Immature natural killer cell (primary cell): ENCODE results near the gene KRTCAP2. TPM values are rescaled to one million over a fixed set of nuclear protein-coding genes. Genes with fewer than 3 reads are reported as not detected.

Source experiments
- DNase-seq, 3 donors: peaks; one replicate each; pipeline ENCODE4 v3.0.0; 2022; ENCODE audit warnings: mixed read lengths in 1 of 3
- H3K27ac Mint-ChIP-seq, 6 donors: one replicate each; pipeline ENCODE4 v1.8.0; 2020; ENCODE audit warnings: mixed read lengths in 6 of 6, mild to moderate bottlenecking in 5 of 6, inconsistent platforms in 4 of 6, moderate library complexity in 3 of 6
- H3K27me3 Mint-ChIP-seq, 3 donors: one replicate each; pipeline ENCODE4 v1.8.0; 2020 to 2021; ENCODE audit warnings: low read depth in 3 of 3, mild to moderate bottlenecking in 3 of 3, mixed read lengths in 3 of 3, moderate library complexity in 3 of 3, inconsistent platforms in 1 of 3
- H3K36me3 Mint-ChIP-seq, 3 donors: one replicate each; pipeline ENCODE4 v1.8.0; 2020; ENCODE audit warnings: mixed read lengths in 3 of 3, inconsistent platforms in 2 of 3, mild to moderate bottlenecking in 2 of 3
- H3K4me1 Mint-ChIP-seq, 2 donors: one replicate each; pipeline ENCODE4 v1.8.0; 2020; ENCODE audit warnings: inconsistent platforms in 2 of 2, mild to moderate bottlenecking in 2 of 2, mixed read lengths in 2 of 2, moderate library complexity in 1 of 2
- H3K4me3 Mint-ChIP-seq, 5 donors: one replicate each; pipeline ENCODE4 v1.8.0; 2020; ENCODE audit warnings: mild to moderate bottlenecking in 5 of 5, mixed read lengths in 5 of 5, inconsistent platforms in 3 of 5, moderate library complexity in 3 of 5
- H3K9me3 Mint-ChIP-seq, 6 donors: one replicate each; pipeline ENCODE4 v1.8.0; 2020; ENCODE audit warnings: mild to moderate bottlenecking in 6 of 6, mixed read lengths in 6 of 6, inconsistent platforms in 4 of 6, moderate library complexity in 3 of 6
- polyA plus RNA-seq, 3 donors: library from polyadenylated mRNA; unstranded; fragments of 300-500 nt; fragmentation: Illumina TruSeq; gene quantifications; one replicate each; pipeline ENCODE4 v1.2.3, GENCODE V29; 2021

The KRTCAP2 gene
- polyA plus RNA-seq, 3 donors from 2014 or later = 396 to 465 (median 435) TPM

GRCh38 chr1:155126556-155127104 lies 46.5 kb downstream of the KRTCAP2 start:
- H3K36me3 Mint-ChIP-seq = peaks cover 0 to 3% (median 0%) of the 10 kb centered on the region in 3 donors
- H3K27me3 Mint-ChIP-seq = peaks cover 3 to 17% (median 11%) of the 10 kb centered on the region in 3 donors
- peak overlapping the region in 4 of 6 donors; percentile 60 to 92 (median 73) for H3K27ac Mint-ChIP-seq
- peak; percentile 50 to 63 (median 56) for DNase-seq
- peaks cover 26 to 28% of the 10 kb centered on the region in 2 donors for H3K4me1 Mint-ChIP-seq
- H3K9me3 Mint-ChIP-seq = no peaks in the 10 kb centered on the region
- H3K4me3 Mint-ChIP-seq = peak overlapping the region; percentile 78 to 92 (median 84)

- Mint-ChIP-seq H3K4me1 (peaks cover 26 to 28% of the 10 kb centered on the region in 2 donors), H3K9me3 (no peaks in the 10 kb centered on the region), H3K36me3 (peaks cover 0 to 3% (median 0%) of the 10 kb centered on the region in 3 donors), H3K4me3 (peak overlapping the region in 3 of 5 donors; percentile 38 to 83 (median 73)), H3K27me3 (peaks cover 5 to 17% (median 11%) of the 10 kb centered on the region in 3 donors), H3K27ac (peak overlapping the region in 1 of 6 donors; percentile 76)
- DNase-seq = no peak
These were observed 47.1 kb downstream of the KRTCAP2 start for GRCh38 chr1:155125946-155126555.

GRCh38 chr1:155125511-155125945 lies 47.6 kb downstream of the KRTCAP2 start:
- peaks cover 5 to 15% (median 11%) of the 10 kb centered on the region in 3 donors for H3K27me3 Mint-ChIP-seq

GRCh38 chr1:155124503-155125463 lies 48.3 kb downstream of the KRTCAP2 start:
- H3K27ac Mint-ChIP-seq = peak overlapping the region in 1 of 6 donors; percentile 30
- H3K36me3 Mint-ChIP-seq = no peaks in the 10 kb centered on the region

More at GRCh38 chr1:155125511-155125945, 47.6 kb downstream of the KRTCAP2 start:
- Mint-ChIP-seq H3K4me1 (peaks cover 26 to 28% of the 10 kb centered on the region in 2 donors), H3K9me3 (no peaks in the 10 kb centered on the region), H3K4me3 (peak overlapping the region in 2 of 5 donors; percentile 38 to 73), H3K36me3 (no peaks in the 10 kb centered on the region), H3K27ac (peak overlapping the region in 1 of 6 donors; percentile 30)
- no peak for DNase-seq

GRCh38 chr1:155123801-155124200 lies 49.3 kb downstream of the KRTCAP2 start:
- no peak overlapping the region for H3K4me3 Mint-ChIP-seq
- H3K4me1 Mint-ChIP-seq = peaks cover 19 to 22% of the 10 kb centered on the region in 2 donors
- no peak for DNase-seq
- H3K27me3 Mint-ChIP-seq = peaks cover 5 to 12% (median 9%) of the 10 kb centered on the region in 3 donors
- H3K9me3 Mint-ChIP-seq = no peaks in the 10 kb centered on the region
- H3K36me3 Mint-ChIP-seq = no peaks in the 10 kb centered on the region
- H3K27ac Mint-ChIP-seq = no peak overlapping the region

More at GRCh38 chr1:155124503-155125463, 48.3 kb downstream of the KRTCAP2 start:
- Mint-ChIP-seq H3K4me1 (peaks cover 26 to 28% of the 10 kb centered on the region in 2 donors), H3K4me3 (no peak overlapping the region), H3K9me3 (no peaks in the 10 kb centered on the region), H3K27me3 (peaks cover 5 to 15% (median 11%) of the 10 kb centered on the region in 3 donors)
- DNase-seq = no peak

GRCh38 chr1:155122308-155122707 lies 50.8 kb downstream of the KRTCAP2 start:
- DNase-seq = no peak
- Mint-ChIP-seq H3K27me3 (peaks cover 6 to 9% (median 7%) of the 10 kb centered on the region in 3 donors), H3K27ac (no peak overlapping the region), H3K4me1 (peaks cover 6 to 8% of the 10 kb centered on the region in 2 donors), H3K36me3 (no peaks in the 10 kb centered on the region), H3K4me3 (no peak overlapping the region), H3K9me3 (no peaks in the 10 kb centered on the region)

GRCh38 chr1:155121249-155121648 lies 51.9 kb downstream of the KRTCAP2 start:
- Mint-ChIP-seq H3K27ac (no peak overlapping the region), H3K4me3 (no peak overlapping the region), H3K36me3 (no peaks in the 10 kb centered on the region), H3K27me3 (peaks cover 2 to 4% (median 4%) of the 10 kb centered on the region in 3 donors), H3K4me1 (no peaks in the 10 kb centered on the region), H3K9me3 (no peaks in the 10 kb centered on the region)
- DNase-seq = no peak

GRCh38 chr1:155120253-155120652 lies 52.9 kb downstream of the KRTCAP2 start:
- Mint-ChIP-seq H3K36me3 (no peaks in the 10 kb centered on the region), H3K9me3 (no peaks in the 10 kb centered on the region), H3K27ac (no peak overlapping the region), H3K27me3 (peaks cover 2 to 7% (median 6%) of the 10 kb centered on the region in 3 donors), H3K4me3 (no peak overlapping the region), H3K4me1 (no peaks in the 10 kb centered on the region)
- no peak for DNase-seq

Other genes with a start within 250 kb of the KRTCAP2 start
- gene PMVK, start 236.6 kb downstream of the KRTCAP2 start, polyA plus RNA-seq = 10 to 100 TPM; 52.5 to 53.8 (median 53.6) TPM
- gene PBXIP1, start 217.2 kb downstream of the KRTCAP2 start, polyA plus RNA-seq = 100 to 1,000 TPM in 1 of 3 donors, 10 to 100 TPM in 2; 45.1 to 117 (median 94.6) TPM
- 10 to 100 TPM; 15.0 to 39.1 (median 15.4) TPM for gene PYGO2, start 211.5 kb downstream of the KRTCAP2 start, polyA plus RNA-seq
- 10 to 100 TPM; 32.3 to 49.4 (median 42.5) TPM for gene SHC1, start 202.6 kb downstream of the KRTCAP2 start, polyA plus RNA-seq
- 10 to 100 TPM; 59.5 to 82.7 (median 67.5) TPM for gene CKS1B, start 198.6 kb downstream of the KRTCAP2 start, polyA plus RNA-seq
- gene FLAD1, start 190.0 kb downstream of the KRTCAP2 start, polyA plus RNA-seq = 10 to 100 TPM; 40.9 to 99.7 (median 41.7) TPM
- not detected for gene LENEP, start 179.7 kb downstream of the KRTCAP2 start, polyA plus RNA-seq
- 1 to 10 TPM in 2 of 3 donors, under 1 TPM in 1; 0.96 to 3.3 (median 1.8) TPM for gene ZBTB7B, start 170.5 kb downstream of the KRTCAP2 start, polyA plus RNA-seq
- not detected for gene DCST2, start 139.5 kb downstream of the KRTCAP2 start, polyA plus RNA-seq
- not detected for gene DCST1, start 139.5 kb downstream of the KRTCAP2 start, polyA plus RNA-seq
- 10 to 100 TPM; 10.4 to 27.1 (median 24.3) TPM for gene ADAM15, start 122.0 kb downstream of the KRTCAP2 start, polyA plus RNA-seq
- gene EFNA4, start 109.6 kb downstream of the KRTCAP2 start, polyA plus RNA-seq = 1 to 10 TPM; 1.1 to 3.0 (median 2.6) TPM
- gene EFNA3, start 94.5 kb downstream of the KRTCAP2 start, polyA plus RNA-seq = 1 to 10 TPM in 1 of 3 donors, under 1 TPM in 2; 0.70 to 2.3 (median 0.94) TPM
- 1 to 10 TPM in 2 of 3 donors, under 1 TPM in 1; 0.64 to 4.0 (median 1.1) TPM for gene EFNA1, start 45.4 kb downstream of the KRTCAP2 start, polyA plus RNA-seq
- gene SLC50A1, start 37.5 kb downstream of the KRTCAP2 start, polyA plus RNA-seq = 100 to 1,000 TPM in 1 of 3 donors, 10 to 100 TPM in 2; 59.5 to 120 (median 93.0) TPM
- gene DPM3, start 32.8 kb downstream of the KRTCAP2 start, polyA plus RNA-seq = 100 to 1,000 TPM; 103 to 274 (median 126) TPM
- gene TRIM46, start 545 bp upstream of the KRTCAP2 start, polyA plus RNA-seq = under 1 TPM in 1 of 3 donors, not detected in 2; 0.43 TPM
- 1 to 10 TPM in 2 of 3 donors, not detected in 1; 1.3 to 1.8 TPM for gene THBS3, start 34.6 kb upstream of the KRTCAP2 start, polyA plus RNA-seq
- 10 to 100 TPM; 51.1 to 62.6 (median 55.1) TPM for gene MTX1, start 35.4 kb upstream of the KRTCAP2 start, polyA plus RNA-seq
- gene ENTREP3, start 82.2 kb upstream of the KRTCAP2 start, polyA plus RNA-seq = 1 to 10 TPM in 1 of 3 donors, under 1 TPM in 2; 0.64 to 1.3 (median 0.79) TPM
- 100 to 1,000 TPM; 101 to 182 (median 140) TPM for gene SCAMP3, start 89.1 kb upstream of the KRTCAP2 start, polyA plus RNA-seq
- 10 to 100 TPM in 1 of 3 donors, 1 to 10 TPM in 2; 5.8 to 15.6 (median 6.2) TPM for gene CLK2, start 100.2 kb upstream of the KRTCAP2 start, polyA plus RNA-seq
- under 1 TPM in 1 of 3 donors, not detected in 2; 0.52 TPM for gene HCN3, start 104.2 kb upstream of the KRTCAP2 start, polyA plus RNA-seq
- not detected for gene PKLR, start 128.1 kb upstream of the KRTCAP2 start, polyA plus RNA-seq
- 100 to 1,000 TPM; 173 to 279 (median 206) TPM for gene FDPS, start 135.6 kb upstream of the KRTCAP2 start, polyA plus RNA-seq
- gene RUSC1, start 147.6 kb upstream of the KRTCAP2 start, polyA plus RNA-seq = 10 to 100 TPM in 2 of 3 donors, 1 to 10 TPM in 1; 9.2 to 21.3 (median 18.1) TPM